ENCODE data around the gene LRFN2. TPM values are rescaled to one million over a fixed set of nuclear protein-coding genes. Genes with fewer than 3 reads are reported as not detected.

Gene LRFN2
- total and polyA plus RNA-seq, 2 donors: 0.11 to 0.38 TPM

GRCh38 chr6:40390144-40390800 is 196.9 kb downstream of the LRFN2 start:
- H3K27me3 ChIP-seq (ENCODE audit: control insufficient read depth in 2 of 2, insufficient read depth in 1 of 2, low read length in 1 of 2): peaks cover 0 to 4% of the 10 kb centered on the region in 2 donors
- H3K9me3 ChIP-seq (ENCODE audit: control insufficient read depth in 2 of 2, insufficient read depth in 1 of 2, low read length in 1 of 2): peaks cover 0 to 1% of the 10 kb centered on the region in 2 donors
- H3K4me3 ChIP-seq (ENCODE audit: low read length in 2 of 2): no peak overlapping the region
- no peaks in the 10 kb centered on the region for H3K36me3 ChIP-seq (ENCODE audit: control insufficient read depth in 2 of 2, insufficient read depth in 2 of 2, low read length in 1 of 2)
- no peak for DNase-seq (ENCODE audit: low read depth in 6 of 9, low spot score in 9 of 9)
- H3K4me1 ChIP-seq (ENCODE audit: control insufficient read depth in 2 of 2, insufficient read depth in 2 of 2, low read length in 2 of 2): peaks cover 34 to 44% of the 10 kb centered on the region in 2 donors
- WGBS: 80% methylated on average over 4 of the region's 4 CpGs
- no peak overlapping the region for H3K27ac ChIP-seq (ENCODE audit: low read depth in 1 of 2, low read length in 1 of 2)

DNA sequence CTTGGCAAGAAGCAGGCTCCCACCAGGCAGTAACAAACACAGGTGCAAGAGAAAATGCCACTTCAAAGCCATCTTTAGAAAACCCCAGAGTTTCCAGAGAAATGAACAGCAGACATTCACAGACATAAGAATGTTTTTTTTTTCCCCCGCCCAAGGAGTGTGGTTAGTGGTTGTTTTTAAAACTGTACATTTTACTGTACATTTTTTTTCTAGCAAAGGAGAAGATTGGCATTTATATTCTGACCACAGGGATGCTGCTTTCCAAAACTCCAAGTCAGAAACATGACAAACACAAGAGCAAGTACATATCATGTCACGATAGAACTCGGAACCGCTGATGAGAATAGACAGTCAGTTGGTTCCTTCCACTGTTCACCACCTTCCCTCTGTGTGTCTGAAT is 197.9 kb downstream of the LRFN2 start:
- Histone ChIP-seq H3K4me1 (ENCODE audit: control insufficient read depth in 2 of 2, insufficient read depth in 2 of 2, low read length in 2 of 2) (peaks cover 34 to 44% of the 10 kb centered on the region in 2 donors), H3K27me3 (ENCODE audit: control insufficient read depth in 2 of 2, insufficient read depth in 1 of 2, low read length in 1 of 2) (peaks cover 0 to 4% of the 10 kb centered on the region in 2 donors), H3K9me3 (ENCODE audit: control insufficient read depth in 2 of 2, insufficient read depth in 1 of 2, low read length in 1 of 2) (no peaks in the 10 kb centered on the region), H3K27ac (ENCODE audit: low read depth in 1 of 2, low read length in 1 of 2) (no peak overlapping the region), H3K36me3 (ENCODE audit: control insufficient read depth in 2 of 2, insufficient read depth in 2 of 2, low read length in 1 of 2) (no peaks in the 10 kb centered on the region), H3K4me3 (ENCODE audit: low read length in 2 of 2) (no peak overlapping the region)
- peak; percentile 12 to 80 (median 62) for DNase-seq (ENCODE audit: low read depth in 6 of 9, low spot score in 9 of 9)
- WGBS: 26% methylated on average over 4 of the region's 4 CpGs

DNA sequence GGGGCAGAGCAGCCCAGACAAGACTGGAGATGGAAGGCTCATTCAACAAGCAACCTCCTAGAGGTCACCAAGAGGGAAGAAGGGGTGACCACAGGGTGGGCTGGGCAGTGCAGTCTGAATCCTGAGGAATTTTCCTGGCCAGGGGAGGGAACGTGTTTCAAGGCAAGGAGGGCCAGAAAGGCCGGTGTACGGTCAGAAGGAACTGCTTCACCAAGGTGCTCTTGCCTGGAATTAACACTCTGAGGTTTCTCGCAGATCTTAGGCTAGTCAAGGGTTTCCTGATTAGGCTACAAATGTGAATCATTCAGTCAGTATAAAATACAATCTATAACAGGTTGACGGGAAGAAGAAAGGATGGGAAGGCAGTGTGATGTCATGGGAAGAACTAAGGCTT is 199.3 kb downstream of the LRFN2 start:
- peaks cover 0 to 2% of the 10 kb centered on the region in 2 donors for H3K27me3 ChIP-seq (ENCODE audit: control insufficient read depth in 2 of 2, insufficient read depth in 1 of 2, low read length in 1 of 2)
- H3K4me1 ChIP-seq (ENCODE audit: control insufficient read depth in 2 of 2, insufficient read depth in 2 of 2, low read length in 2 of 2): peaks cover 34 to 44% of the 10 kb centered on the region in 2 donors
- DNase-seq (ENCODE audit: low read depth in 6 of 9, low spot score in 9 of 9): no peak
- 92% methylated on average over 5 of the region's 5 CpGs for WGBS
- no peaks in the 10 kb centered on the region for H3K9me3 ChIP-seq (ENCODE audit: control insufficient read depth in 2 of 2, insufficient read depth in 1 of 2, low read length in 1 of 2)
- no peaks in the 10 kb centered on the region for H3K36me3 ChIP-seq (ENCODE audit: control insufficient read depth in 2 of 2, insufficient read depth in 2 of 2, low read length in 1 of 2)
- H3K4me3 ChIP-seq (ENCODE audit: low read length in 2 of 2): no peak overlapping the region
- H3K27ac ChIP-seq (ENCODE audit: low read depth in 1 of 2, low read length in 1 of 2): no peak overlapping the region

DNA sequence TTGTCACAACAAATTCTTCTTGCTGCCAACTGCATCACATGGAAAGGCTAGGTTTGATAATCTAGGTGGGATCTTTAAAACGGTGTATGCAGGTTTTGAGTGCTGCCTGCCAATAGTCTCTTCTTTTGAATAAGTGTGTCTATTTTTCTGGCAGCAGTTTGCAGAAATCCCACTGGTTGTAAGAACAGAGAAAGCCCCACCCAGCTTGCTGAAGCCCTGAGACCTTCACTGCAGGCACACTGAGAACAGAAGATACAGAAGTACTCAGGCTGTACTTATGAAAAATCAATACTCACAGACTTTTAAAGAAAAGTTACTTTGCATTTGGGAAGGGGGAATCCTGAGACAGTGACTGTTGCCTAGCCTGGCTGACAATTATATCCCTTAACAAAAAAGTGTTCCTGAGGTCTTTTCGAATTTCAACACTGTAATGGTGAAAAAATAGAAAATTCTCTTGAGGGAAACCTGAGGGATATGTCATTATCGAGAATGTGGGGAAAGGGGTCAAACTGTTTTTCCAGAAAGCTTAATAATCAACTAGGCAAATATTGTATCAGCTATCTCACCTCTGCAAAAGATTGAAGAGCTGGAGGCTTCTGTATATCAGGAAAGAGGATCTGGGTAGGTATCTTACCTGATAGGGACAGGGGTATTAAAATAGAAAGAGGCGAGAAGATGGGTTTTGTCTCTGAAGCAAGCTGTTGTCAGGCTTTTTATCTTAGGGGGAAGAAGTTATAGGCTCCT is 199.9 kb downstream of the LRFN2 start:
- peak in 1 of 9 donors; percentile 21 for DNase-seq (ENCODE audit: low read depth in 6 of 9, low spot score in 9 of 9)
- Histone ChIP-seq H3K36me3 (ENCODE audit: control insufficient read depth in 2 of 2, insufficient read depth in 2 of 2, low read length in 1 of 2) (no peaks in the 10 kb centered on the region), H3K9me3 (ENCODE audit: control insufficient read depth in 2 of 2, insufficient read depth in 1 of 2, low read length in 1 of 2) (no peaks in the 10 kb centered on the region), H3K27me3 (ENCODE audit: control insufficient read depth in 2 of 2, insufficient read depth in 1 of 2, low read length in 1 of 2) (peaks cover 0 to 4% of the 10 kb centered on the region in 2 donors), H3K4me1 (ENCODE audit: control insufficient read depth in 2 of 2, insufficient read depth in 2 of 2, low read length in 2 of 2) (peaks cover 34 to 44% of the 10 kb centered on the region in 2 donors), H3K27ac (ENCODE audit: low read depth in 1 of 2, low read length in 1 of 2) (no peak overlapping the region), H3K4me3 (ENCODE audit: low read length in 2 of 2) (no peak overlapping the region)
- WGBS: 77% methylated on average over 4 of the region's 4 CpGs

DNA sequence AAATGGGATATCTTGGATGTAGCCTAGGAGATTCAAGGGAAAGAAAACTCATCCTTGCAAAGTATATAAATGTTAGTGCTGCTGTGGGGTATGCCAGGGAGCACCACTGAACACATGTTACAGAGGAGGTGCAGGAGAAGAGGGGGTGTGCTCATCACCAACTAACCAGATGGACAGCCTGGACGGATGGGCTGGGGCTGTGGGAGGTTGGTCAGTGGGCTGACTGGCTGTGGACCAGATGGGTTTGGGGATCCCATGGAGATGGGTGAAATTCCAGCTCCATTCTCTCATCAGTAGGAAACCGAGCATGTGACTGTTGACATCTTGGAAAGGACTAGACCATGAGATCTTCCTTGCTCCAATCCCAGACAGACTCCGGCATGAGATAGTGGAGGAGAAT is 201.0 kb downstream of the LRFN2 start:
- Histone ChIP-seq H3K4me1 (ENCODE audit: control insufficient read depth in 2 of 2, insufficient read depth in 2 of 2, low read length in 2 of 2) (peaks cover 33 to 40% of the 10 kb centered on the region in 2 donors), H3K4me3 (ENCODE audit: low read length in 2 of 2) (no peak overlapping the region), H3K36me3 (ENCODE audit: control insufficient read depth in 2 of 2, insufficient read depth in 2 of 2, low read length in 1 of 2) (no peaks in the 10 kb centered on the region), H3K27me3 (ENCODE audit: control insufficient read depth in 2 of 2, insufficient read depth in 1 of 2, low read length in 1 of 2) (peaks cover 0 to 4% of the 10 kb centered on the region in 2 donors), H3K9me3 (ENCODE audit: control insufficient read depth in 2 of 2, insufficient read depth in 1 of 2, low read length in 1 of 2) (no peaks in the 10 kb centered on the region), H3K27ac (ENCODE audit: low read depth in 1 of 2, low read length in 1 of 2) (no peak overlapping the region)
- 66% methylated on average over 3 of the region's 3 CpGs for WGBS
- DNase-seq (ENCODE audit: low read depth in 6 of 9, low spot score in 9 of 9): no peak

- no peak overlapping the region for H3K4me3 ChIP-seq (ENCODE audit: low read length in 2 of 2)
- H3K27ac ChIP-seq (ENCODE audit: low read depth in 1 of 2, low read length in 1 of 2): no peak overlapping the region
- no peak for DNase-seq (ENCODE audit: low read depth in 6 of 9, low spot score in 9 of 9)
- WGBS: 94% methylated on average over 3 of the region's 3 CpGs
- H3K27me3 ChIP-seq (ENCODE audit: control insufficient read depth in 2 of 2, insufficient read depth in 1 of 2, low read length in 1 of 2): peaks cover 0 to 2% of the 10 kb centered on the region in 2 donors
- no peaks in the 10 kb centered on the region for H3K36me3 ChIP-seq (ENCODE audit: control insufficient read depth in 2 of 2, insufficient read depth in 2 of 2, low read length in 1 of 2)
- H3K9me3 ChIP-seq (ENCODE audit: control insufficient read depth in 2 of 2, insufficient read depth in 1 of 2, low read length in 1 of 2): no peaks in the 10 kb centered on the region
- H3K4me1 ChIP-seq (ENCODE audit: control insufficient read depth in 2 of 2, insufficient read depth in 2 of 2, low read length in 2 of 2): peaks cover 9 to 20% of the 10 kb centered on the region in 2 donors
Measured at GRCh38 chr6:40383348-40384115, 203.6 kb downstream of the LRFN2 start.

- WGBS: 95% methylated on average over 4 of the region's 4 CpGs
- Histone ChIP-seq H3K27ac (ENCODE audit: low read depth in 1 of 2, low read length in 1 of 2) (no peak overlapping the region), H3K36me3 (ENCODE audit: control insufficient read depth in 2 of 2, insufficient read depth in 2 of 2, low read length in 1 of 2) (no peaks in the 10 kb centered on the region), H3K4me1 (ENCODE audit: control insufficient read depth in 2 of 2, insufficient read depth in 2 of 2, low read length in 2 of 2) (no peaks in the 10 kb centered on the region), H3K4me3 (ENCODE audit: low read length in 2 of 2) (no peak overlapping the region), H3K27me3 (ENCODE audit: control insufficient read depth in 2 of 2, insufficient read depth in 1 of 2, low read length in 1 of 2) (peaks cover 0 to 2% of the 10 kb centered on the region in 2 donors), H3K9me3 (ENCODE audit: control insufficient read depth in 2 of 2, insufficient read depth in 1 of 2, low read length in 1 of 2) (no peaks in the 10 kb centered on the region)
- DNase-seq (ENCODE audit: low read depth in 6 of 9, low spot score in 9 of 9): no peak
Measured at GRCh38 chr6:40380271-40380670, 206.9 kb downstream of the LRFN2 start.

GRCh38 chr6:40379811-40380210 is 207.4 kb downstream of the LRFN2 start:
- no peak for DNase-seq (ENCODE audit: low read depth in 6 of 9, low spot score in 9 of 9)
- WGBS: 84% methylated on average over 1 of the region's 1 CpG
- Histone ChIP-seq H3K4me3 (ENCODE audit: low read length in 2 of 2) (no peak overlapping the region), H3K4me1 (ENCODE audit: control insufficient read depth in 2 of 2, insufficient read depth in 2 of 2, low read length in 2 of 2) (no peaks in the 10 kb centered on the region), H3K27ac (ENCODE audit: low read depth in 1 of 2, low read length in 1 of 2) (no peak overlapping the region), H3K9me3 (ENCODE audit: control insufficient read depth in 2 of 2, insufficient read depth in 1 of 2, low read length in 1 of 2) (no peaks in the 10 kb centered on the region), H3K36me3 (ENCODE audit: control insufficient read depth in 2 of 2, insufficient read depth in 2 of 2, low read length in 1 of 2) (no peaks in the 10 kb centered on the region), H3K27me3 (ENCODE audit: control insufficient read depth in 2 of 2, insufficient read depth in 1 of 2, low read length in 1 of 2) (peaks cover 0 to 2% of the 10 kb centered on the region in 2 donors)

- no peak for DNase-seq (ENCODE audit: low read depth in 6 of 9, low spot score in 9 of 9)
- 98% methylated on average over 11 of the region's 11 CpGs for WGBS
- Histone ChIP-seq H3K36me3 (ENCODE audit: control insufficient read depth in 2 of 2, insufficient read depth in 2 of 2, low read length in 1 of 2) (no peaks in the 10 kb centered on the region), H3K27me3 (ENCODE audit: control insufficient read depth in 2 of 2, insufficient read depth in 1 of 2, low read length in 1 of 2) (peaks cover 0 to 2% of the 10 kb centered on the region in 2 donors), H3K9me3 (ENCODE audit: control insufficient read depth in 2 of 2, insufficient read depth in 1 of 2, low read length in 1 of 2) (no peaks in the 10 kb centered on the region), H3K4me1 (ENCODE audit: control insufficient read depth in 2 of 2, insufficient read depth in 2 of 2, low read length in 2 of 2) (no peaks in the 10 kb centered on the region), H3K4me3 (ENCODE audit: low read length in 2 of 2) (no peak overlapping the region), H3K27ac (ENCODE audit: low read depth in 1 of 2, low read length in 1 of 2) (no peak overlapping the region)
Measured at GRCh38 chr6:40378725-40379074, 208.5 kb downstream of the LRFN2 start.
